Endothelial cell of umbilical vein (primary cell): ENCODE measurements around the gene EFNA2.

ENCODE experiments used
- CTCF ChIP-seq, 2 donors: IDR thresholded peaks; 1 replicate in 1 of 2; 2 replicates in 1 of 2; pipeline ENCODE4 v1.5.1; 2011; ENCODE audit warnings: low read length in 2 of 2, mild to moderate bottlenecking in 2 of 2, moderate library complexity in 2 of 2, control low read depth in 1 of 2, inconsistent platforms in 1 of 2, low read depth in 1 of 2; ENCODE audit not compliant: insufficient read depth in 1 of 2; ENCODE audit errors: extremely low read depth in 1 of 2
- EZH2 ChIP-seq: IDR thresholded peaks from 2 replicates; pipeline ENCODE4 v1.6.1; 2012; ENCODE audit warnings: borderline replicate concordance, low read depth, mild to moderate bottlenecking, moderate library complexity, low read length, inconsistent platforms; ENCODE audit not compliant: severe bottlenecking
- JUN ChIP-seq: IDR thresholded peaks from 2 replicates; pipeline ENCODE4 v1.6.1; 2011; ENCODE audit warnings: borderline replicate concordance, low read depth; ENCODE audit not compliant: insufficient read length, insufficient read depth
- MYC ChIP-seq: IDR thresholded peaks from one replicate; pipeline ENCODE4 v1.6.1; 2011; ENCODE audit warnings: mild to moderate bottlenecking, low read depth, low read length
- POLR2A ChIP-seq: IDR thresholded peaks from 2 replicates; pipeline ENCODE4 v1.6.1; 2012; ENCODE audit warnings: low read depth, mild to moderate bottlenecking, control low read depth, low read length
- POLR2AphosphoS5 ChIP-seq: IDR thresholded peaks from 2 replicates; pipeline ENCODE4 v1.6.1; 2012; ENCODE audit warnings: low read depth, mild to moderate bottlenecking, control low read depth, low read length, moderate library complexity; ENCODE audit not compliant: insufficient read depth

GRCh38 chr19:1253514-1254080 lies 32.1 kb upstream of the EFNA2 start:
- no peak for TF ChIP-seq CTCF (IDR thresholded peaks at IDR 0.05; ENCODE audit: extremely low read depth in 1 of 2, insufficient read depth in 1 of 2, low read depth in 1 of 2, low read length in 2 of 2)
- TF ChIP-seq POLR2A, result no peak
- TF ChIP-seq EZH2, result no peak
- no peak for TF ChIP-seq POLR2AphosphoS5
- TF ChIP-seq MYC, result no peak
- TF ChIP-seq JUN, result no peak
